PFSK-1 (cell line): ENCODE measurements around the gene PUM2.

ENCODE experiments used
- FOXP2 ChIP-seq: optimal IDR thresholded peaks from 2 replicates; pipeline ENCODE3; 2011; ENCODE audit warnings: borderline replicate concordance, control low read depth, inconsistent platforms; ENCODE audit not compliant: insufficient read depth; ENCODE audit errors: extremely low read length, extremely low read depth
- POLR2AphosphoS5 ChIP-seq: IDR thresholded peaks from 2 replicates; pipeline ENCODE4 v1.6.1; 2012; ENCODE audit warnings: low read depth, mild to moderate bottlenecking, control low read depth, low read length, moderate library complexity
- SIN3A ChIP-seq: IDR thresholded peaks from 2 replicates; pipeline ENCODE4 v1.6.1; 2012; ENCODE audit warnings: mild to moderate bottlenecking, low read length, moderate library complexity, borderline replicate concordance; ENCODE audit not compliant: insufficient read depth
- TAF1 ChIP-seq: IDR thresholded peaks from 2 replicates; pipeline ENCODE4 v1.6.1; 2012; ENCODE audit warnings: low read length, control low read depth, borderline replicate concordance; ENCODE audit not compliant: insufficient read depth
- TF ChIP-seq, protein P1 (sequence below), 2 experiments: IDR thresholded peaks; 2 replicates each; pipeline versions ENCODE4 v1.6.1 to v1.8.0; 2011 to 2012; ENCODE audit warnings: low read depth in 2 of 2, low read length in 2 of 2, control low read depth in 1 of 2, inconsistent platforms in 1 of 2, mild to moderate bottlenecking in 1 of 2, moderate library complexity in 1 of 2; ENCODE audit not compliant: insufficient read depth in 1 of 2

The PUM2 gene

DNA sequence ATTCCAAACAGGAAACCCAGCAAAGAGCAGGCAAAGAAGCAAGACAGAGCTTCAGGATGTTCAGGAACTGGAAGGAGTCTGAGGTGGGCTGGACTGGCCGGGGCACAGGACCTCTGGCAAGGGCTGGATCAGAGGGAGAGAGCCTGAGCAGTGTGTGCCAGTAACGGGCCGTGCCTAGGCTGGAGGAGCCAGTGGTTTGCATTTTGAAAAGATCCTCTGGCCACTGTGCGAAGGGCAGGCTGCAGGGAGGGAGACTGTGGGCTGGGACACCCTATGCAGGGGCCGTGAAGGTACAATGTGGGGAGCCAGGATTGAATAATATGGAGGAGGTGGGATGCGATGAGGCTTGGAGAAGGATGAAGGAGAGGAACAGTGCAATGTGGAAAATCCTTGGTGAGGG is 119.5 kb downstream of the PUM2 start:
- no peak for TF ChIP-seq SIN3A
- no peak for TF ChIP-seq POLR2AphosphoS5
- no peak for TF ChIP-seq TAF1

GRCh38 chr2:20230114-20230425 is 120.6 kb downstream of the PUM2 start:
- TF ChIP-seq, protein P1, sequence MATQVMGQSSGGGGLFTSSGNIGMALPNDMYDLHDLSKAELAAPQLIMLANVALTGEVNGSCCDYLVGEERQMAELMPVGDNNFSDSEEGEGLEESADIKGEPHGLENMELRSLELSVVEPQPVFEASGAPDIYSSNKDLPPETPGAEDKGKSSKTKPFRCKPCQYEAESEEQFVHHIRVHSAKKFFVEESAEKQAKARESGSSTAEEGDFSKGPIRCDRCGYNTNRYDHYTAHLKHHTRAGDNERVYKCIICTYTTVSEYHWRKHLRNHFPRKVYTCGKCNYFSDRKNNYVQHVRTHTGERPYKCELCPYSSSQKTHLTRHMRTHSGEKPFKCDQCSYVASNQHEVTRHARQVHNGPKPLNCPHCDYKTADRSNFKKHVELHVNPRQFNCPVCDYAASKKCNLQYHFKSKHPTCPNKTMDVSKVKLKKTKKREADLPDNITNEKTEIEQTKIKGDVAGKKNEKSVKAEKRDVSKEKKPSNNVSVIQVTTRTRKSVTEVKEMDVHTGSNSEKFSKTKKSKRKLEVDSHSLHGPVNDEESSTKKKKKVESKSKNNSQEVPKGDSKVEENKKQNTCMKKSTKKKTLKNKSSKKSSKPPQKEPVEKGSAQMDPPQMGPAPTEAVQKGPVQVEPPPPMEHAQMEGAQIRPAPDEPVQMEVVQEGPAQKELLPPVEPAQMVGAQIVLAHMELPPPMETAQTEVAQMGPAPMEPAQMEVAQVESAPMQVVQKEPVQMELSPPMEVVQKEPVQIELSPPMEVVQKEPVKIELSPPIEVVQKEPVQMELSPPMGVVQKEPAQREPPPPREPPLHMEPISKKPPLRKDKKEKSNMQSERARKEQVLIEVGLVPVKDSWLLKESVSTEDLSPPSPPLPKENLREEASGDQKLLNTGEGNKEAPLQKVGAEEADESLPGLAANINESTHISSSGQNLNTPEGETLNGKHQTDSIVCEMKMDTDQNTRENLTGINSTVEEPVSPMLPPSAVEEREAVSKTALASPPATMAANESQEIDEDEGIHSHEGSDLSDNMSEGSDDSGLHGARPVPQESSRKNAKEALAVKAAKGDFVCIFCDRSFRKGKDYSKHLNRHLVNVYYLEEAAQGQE (IDR thresholded peaks at IDR 0.05; ENCODE audit: insufficient read depth in 1 of 2, low read depth in 2 of 2, low read length in 2 of 2) = no peak
- TF ChIP-seq POLR2AphosphoS5 (no peak), FOXP2 (no peak), TAF1 (no peak), SIN3A (no peak)

DNA sequence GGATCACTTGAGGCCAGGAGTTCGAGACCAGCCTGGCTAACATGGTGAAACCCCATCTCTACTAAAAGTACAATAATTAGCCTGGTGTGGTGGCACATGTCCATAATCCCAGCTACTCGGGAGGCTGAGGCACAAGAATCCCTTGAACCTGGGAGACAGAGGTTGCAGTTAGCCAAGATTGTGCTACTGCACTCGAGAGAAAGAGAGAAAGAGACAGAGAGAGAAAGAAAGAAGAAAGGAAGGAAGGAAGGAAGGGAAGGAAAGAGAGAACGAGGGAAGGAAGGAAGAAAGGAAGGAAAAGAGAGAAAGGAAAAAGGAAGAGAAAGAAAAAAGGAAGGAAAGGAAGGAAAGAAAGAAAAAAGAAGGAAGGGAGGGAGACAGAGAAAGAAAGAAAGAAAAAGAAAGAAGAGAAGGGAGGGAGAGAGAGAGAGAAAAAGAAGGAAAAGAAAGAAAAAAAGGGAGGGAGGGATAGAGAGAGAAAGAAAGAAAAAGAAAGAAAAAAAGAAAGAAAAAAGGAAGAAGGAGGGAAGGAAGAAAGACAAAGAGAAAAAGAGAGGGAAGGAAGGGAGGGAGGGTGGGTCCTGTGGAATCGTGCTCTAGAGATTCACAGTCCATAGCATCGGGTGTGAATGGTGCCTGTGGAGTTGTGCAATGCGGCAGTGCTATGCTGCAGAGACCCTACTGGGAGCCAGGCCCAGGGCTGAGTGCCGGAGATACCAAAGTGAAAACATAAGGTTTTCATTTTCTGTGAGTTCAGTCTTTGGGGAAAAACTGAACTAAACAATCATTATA is 121.1 kb downstream of the PUM2 start:
- TF ChIP-seq POLR2AphosphoS5 (no peak), SIN3A (no peak), FOXP2 (no peak), TAF1 (no peak)
- TF ChIP-seq, protein P1 (IDR thresholded peaks at IDR 0.05; ENCODE audit: insufficient read depth in 1 of 2, low read depth in 2 of 2, low read length in 2 of 2) = no peak

GRCh38 chr2:20227894-20228505 is 122.6 kb downstream of the PUM2 start:
- TF ChIP-seq TAF1 (no peak), SIN3A (no peak), FOXP2 (no peak), POLR2AphosphoS5 (no peak)
- TF ChIP-seq, protein P1 (IDR thresholded peaks at IDR 0.05; ENCODE audit: insufficient read depth in 1 of 2, low read depth in 2 of 2, low read length in 2 of 2) = no peak

- TF ChIP-seq POLR2AphosphoS5 (no peak), TAF1 (no peak), SIN3A (no peak), FOXP2 (no peak)
- TF ChIP-seq, protein P1 (IDR thresholded peaks at IDR 0.05; ENCODE audit: insufficient read depth in 1 of 2, low read depth in 2 of 2, low read length in 2 of 2) = no peak
These were observed 124.5 kb downstream of the PUM2 start for GRCh38 chr2:20226152-20226545.
